Measurements from ENCODE around the gene LRRC72.

LRRC72 gene

GRCh38 chr7:16543456-16543855 lies 16.8 kb downstream of the LRRC72 start:
- no peaks in the 10 kb centered on the region for H3K79me2 ChIP-seq (ENCODE audit: low read length)
- H3K9ac ChIP-seq (ENCODE audit: low read length), result no peak overlapping the region
- no peaks in the 10 kb centered on the region for H3K9me3 ChIP-seq (replicated peaks; ENCODE audit: insufficient read depth, low read length)
- no peak overlapping the region for H2AFZ ChIP-seq (ENCODE audit: low read length)
- no peaks in the 10 kb centered on the region for H3K4me1 ChIP-seq (ENCODE audit: low read length)
- H3K4me2 ChIP-seq (ENCODE audit: low read depth, low read length), result no peak overlapping the region
- H3F3A ChIP-seq (ENCODE audit: insufficient read depth, low read length), result no peaks in the 10 kb centered on the region
- TF ChIP-seq CTCF (IDR thresholded peaks at IDR 0.05; ENCODE audit: low read length), result no peak
- H3K36me3 ChIP-seq (replicated peaks; ENCODE audit: insufficient read depth, low read length), result no peaks in the 10 kb centered on the region
- H3K4me3 ChIP-seq (ENCODE audit: low read length), result no peak overlapping the region
- H3K27me3 ChIP-seq (replicated peaks; ENCODE audit: insufficient read depth, low read length), result no peaks in the 10 kb centered on the region
- no peak for DNase-seq
- H3K9me2 ChIP-seq (replicated peaks; ENCODE audit: insufficient read depth, low read length), result no peaks in the 10 kb centered on the region
- no peak overlapping the region for H3K27ac ChIP-seq (ENCODE audit: low read length)
- H4K20me1 ChIP-seq (ENCODE audit: insufficient read depth, low read length), result no peaks in the 10 kb centered on the region

DNA sequence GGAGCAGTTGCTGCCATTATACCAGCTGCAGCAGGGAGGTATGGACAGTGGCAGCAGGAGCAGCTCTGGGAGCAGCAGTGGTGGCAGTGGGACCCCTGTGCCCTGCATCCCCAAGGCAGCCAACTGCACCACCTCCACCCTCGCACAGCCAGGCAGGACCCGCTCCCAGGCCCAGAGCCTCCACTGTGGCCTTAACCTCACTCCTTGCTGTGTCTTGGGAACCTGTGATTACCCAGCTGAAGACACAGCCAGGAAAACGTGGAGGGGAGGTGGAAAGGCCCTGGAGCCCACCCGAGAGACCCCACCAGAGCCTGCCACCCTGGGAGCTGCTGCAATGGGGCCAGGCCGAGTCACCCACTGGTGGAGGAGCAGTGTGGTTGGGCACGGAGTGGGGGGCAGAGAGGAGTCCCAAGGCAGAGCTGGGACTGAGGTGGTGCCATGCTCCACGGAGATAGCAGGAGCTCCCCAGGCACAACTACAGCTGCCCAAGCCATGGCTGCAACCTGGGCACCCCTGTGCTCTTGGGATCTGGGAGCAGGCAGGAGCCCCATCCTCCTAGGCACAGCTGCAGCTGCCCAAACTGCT lies 20.4 kb downstream of the LRRC72 start:
- no peaks in the 10 kb centered on the region for H3K9me3 ChIP-seq (replicated peaks; ENCODE audit: insufficient read depth, low read length)

DNA sequence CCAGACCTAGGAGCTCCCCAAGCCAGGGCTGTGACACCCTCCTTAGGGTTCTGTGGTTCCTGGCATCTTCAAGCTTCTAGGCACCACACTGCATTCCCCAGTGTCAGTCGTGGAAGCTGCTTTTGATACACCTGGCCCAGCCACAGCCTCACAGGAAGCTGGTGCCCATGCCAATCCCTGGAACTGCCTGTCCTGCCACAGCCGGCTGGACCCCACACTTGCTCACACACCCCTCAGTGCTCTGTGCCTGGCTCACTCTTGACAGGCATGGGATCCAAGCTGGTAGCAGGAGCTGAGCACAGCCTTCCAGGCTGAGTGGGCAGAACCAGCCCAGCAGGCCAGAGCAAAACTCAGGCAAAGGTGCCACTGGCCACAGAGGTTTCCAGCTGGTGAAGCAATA lies 21.8 kb downstream of the LRRC72 start:
- no peaks in the 10 kb centered on the region for H3K36me3 ChIP-seq (replicated peaks; ENCODE audit: insufficient read depth, low read length)
- no peaks in the 10 kb centered on the region for H4K20me1 ChIP-seq (ENCODE audit: insufficient read depth, low read length)
- DNase-seq, result no peak
- H3K79me2 ChIP-seq (ENCODE audit: low read length), result no peaks in the 10 kb centered on the region
- H3F3A ChIP-seq (ENCODE audit: insufficient read depth, low read length), result no peaks in the 10 kb centered on the region
- H3K9me2 ChIP-seq (replicated peaks; ENCODE audit: insufficient read depth, low read length), result no peaks in the 10 kb centered on the region
- no peaks in the 10 kb centered on the region for H3K4me1 ChIP-seq (ENCODE audit: low read length)
- H2AFZ ChIP-seq (ENCODE audit: low read length), result no peak overlapping the region
- TF ChIP-seq CTCF (IDR thresholded peaks at IDR 0.05; ENCODE audit: low read length), result no peak
- TF ChIP-seq EZH2phosphoT487 (IDR thresholded peaks at IDR 0.05; ENCODE audit: low read length), result no peak
- TF ChIP-seq EZH2 (optimal IDR thresholded peaks at IDR 0.05; ENCODE audit: low read depth, low read length), result no peak
- H3K9ac ChIP-seq (ENCODE audit: low read length), result no peak overlapping the region
- no peak overlapping the region for H3K4me2 ChIP-seq (ENCODE audit: low read depth, low read length)
- no peak overlapping the region for H3K4me3 ChIP-seq (ENCODE audit: low read length)
- H3K9me3 ChIP-seq (replicated peaks; ENCODE audit: insufficient read depth, low read length), result no peaks in the 10 kb centered on the region
- no peaks in the 10 kb centered on the region for H3K27me3 ChIP-seq (replicated peaks; ENCODE audit: insufficient read depth, low read length)
- H3K27ac ChIP-seq (ENCODE audit: low read length), result no peak overlapping the region

More for the DNA sequence above, 20.4 kb downstream of the LRRC72 start:
- H3K4me2 ChIP-seq (ENCODE audit: low read depth, low read length), result no peak overlapping the region
- no peaks in the 10 kb centered on the region for H3K9me2 ChIP-seq (replicated peaks; ENCODE audit: insufficient read depth, low read length)
- H4K20me1 ChIP-seq (ENCODE audit: insufficient read depth, low read length), result no peaks in the 10 kb centered on the region
- H3K36me3 ChIP-seq (replicated peaks; ENCODE audit: insufficient read depth, low read length), result no peaks in the 10 kb centered on the region
- no peak overlapping the region for H3K9ac ChIP-seq (ENCODE audit: low read length)
- no peak overlapping the region for H2AFZ ChIP-seq (ENCODE audit: low read length)
- no peaks in the 10 kb centered on the region for H3K79me2 ChIP-seq (ENCODE audit: low read length)
- H3K4me3 ChIP-seq (ENCODE audit: low read length), result no peak overlapping the region
- DNase-seq, result no peak
- H3K27me3 ChIP-seq (replicated peaks; ENCODE audit: insufficient read depth, low read length), result no peaks in the 10 kb centered on the region
- TF ChIP-seq EZH2phosphoT487 (IDR thresholded peaks at IDR 0.05; ENCODE audit: low read length) (no peak), CTCF (IDR thresholded peaks at IDR 0.05; ENCODE audit: low read length) (no peak), EZH2 (optimal IDR thresholded peaks at IDR 0.05; ENCODE audit: low read depth, low read length) (no peak)
- H3K27ac ChIP-seq (ENCODE audit: low read length), result no peak overlapping the region
- H3K4me1 ChIP-seq (ENCODE audit: low read length), result no peaks in the 10 kb centered on the region
- H3F3A ChIP-seq (ENCODE audit: insufficient read depth, low read length), result no peaks in the 10 kb centered on the region

Measured in MM.1S (cell line).